ENCODE results near the gene DUSP5.

GRCh38 chr10:110456523-110457091 lies 41.1 kb upstream of the DUSP5 start:
- TF ChIP-seq, protein P1, sequence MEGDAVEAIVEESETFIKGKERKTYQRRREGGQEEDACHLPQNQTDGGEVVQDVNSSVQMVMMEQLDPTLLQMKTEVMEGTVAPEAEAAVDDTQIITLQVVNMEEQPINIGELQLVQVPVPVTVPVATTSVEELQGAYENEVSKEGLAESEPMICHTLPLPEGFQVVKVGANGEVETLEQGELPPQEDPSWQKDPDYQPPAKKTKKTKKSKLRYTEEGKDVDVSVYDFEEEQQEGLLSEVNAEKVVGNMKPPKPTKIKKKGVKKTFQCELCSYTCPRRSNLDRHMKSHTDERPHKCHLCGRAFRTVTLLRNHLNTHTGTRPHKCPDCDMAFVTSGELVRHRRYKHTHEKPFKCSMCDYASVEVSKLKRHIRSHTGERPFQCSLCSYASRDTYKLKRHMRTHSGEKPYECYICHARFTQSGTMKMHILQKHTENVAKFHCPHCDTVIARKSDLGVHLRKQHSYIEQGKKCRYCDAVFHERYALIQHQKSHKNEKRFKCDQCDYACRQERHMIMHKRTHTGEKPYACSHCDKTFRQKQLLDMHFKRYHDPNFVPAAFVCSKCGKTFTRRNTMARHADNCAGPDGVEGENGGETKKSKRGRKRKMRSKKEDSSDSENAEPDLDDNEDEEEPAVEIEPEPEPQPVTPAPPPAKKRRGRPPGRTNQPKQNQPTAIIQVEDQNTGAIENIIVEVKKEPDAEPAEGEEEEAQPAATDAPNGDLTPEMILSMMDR (IDR thresholded peaks at IDR 0.05), result no peak
- TF ChIP-seq EZH2phosphoT487 (IDR thresholded peaks at IDR 0.05), result no peak

Measured in neural progenitor cell (in vitro differentiated cells).